Left ventricle myocardium inferior (tissue), 1 donor: ENCODE data around the gene SFI1. TPM values are rescaled to one million over a fixed set of nuclear protein-coding genes. Genes with fewer than 3 reads are reported as not detected.
A peak's percentile ranks its signal among the peaks of the same experiment; 100 is the strongest.
"Not testable (repeated sequence)": the region's sequence is repeated elsewhere in the genome, so short reads cannot be mapped to it uniquely, and the experiment has no call there.

ENCODE experiments used
- DNase-seq: peaks from one replicate; pipeline ENCODE4 v3.0.0-alpha.2; 2020
- H3K27ac ChIP-seq: fragments of 200-600 bp; replicated peaks from 2 replicates; pipeline ENCODE4 v1.8.0; 2021
- H3K27me3 ChIP-seq: fragments of 200-600 bp; 2 replicates; pipeline ENCODE4 v1.8.0; 2021; ENCODE audit warnings: low read depth
- H3K36me3 ChIP-seq: fragments of 200-600 bp; 2 replicates; pipeline ENCODE4 v1.8.0; 2021
- H3K4me1 ChIP-seq: fragments of 200-600 bp; 2 replicates; pipeline ENCODE4 v1.8.0; 2021
- H3K4me3 ChIP-seq: fragments of 200-600 bp; 2 replicates; pipeline ENCODE4 v1.8.0; 2021; ENCODE audit warnings: mild to moderate bottlenecking, moderate library complexity
- H3K9me3 ChIP-seq: fragments of 200-600 bp; replicated peaks from 2 replicates; pipeline ENCODE4 v1.8.0; 2021
- intact Hi-C: fragments of 100-400 bp; cut with micrococcal nuclease; formaldehyde crosslinking; loops from one replicate; pipeline ENCODE4 v1.11.0; 2022
- total RNA-seq: library from RNA; stranded (reverse); fragmentation: NEBNext Ultra II Directional; extraction: Animal tissue kit (Norgen Biotek cat#: 25700); gene quantifications from one replicate; pipeline ENCODE4 v1.2.1, GENCODE V29; 2021
- TF ChIP-seq, protein P1 (sequence below): fragments of 200-600 bp; IDR thresholded peaks from 2 replicates; pipeline ENCODE4 v1.8.0; 2021; ENCODE audit warnings: antibody characterized with exemption, mild to moderate bottlenecking, borderline replicate concordance
- donor health status: DM: no; HTN: yes; CAD: no; lungs with severe emphysema.

Gene SFI1
- total RNA-seq, 1 donor from 2014 or later, result 6.8 TPM

DNA sequence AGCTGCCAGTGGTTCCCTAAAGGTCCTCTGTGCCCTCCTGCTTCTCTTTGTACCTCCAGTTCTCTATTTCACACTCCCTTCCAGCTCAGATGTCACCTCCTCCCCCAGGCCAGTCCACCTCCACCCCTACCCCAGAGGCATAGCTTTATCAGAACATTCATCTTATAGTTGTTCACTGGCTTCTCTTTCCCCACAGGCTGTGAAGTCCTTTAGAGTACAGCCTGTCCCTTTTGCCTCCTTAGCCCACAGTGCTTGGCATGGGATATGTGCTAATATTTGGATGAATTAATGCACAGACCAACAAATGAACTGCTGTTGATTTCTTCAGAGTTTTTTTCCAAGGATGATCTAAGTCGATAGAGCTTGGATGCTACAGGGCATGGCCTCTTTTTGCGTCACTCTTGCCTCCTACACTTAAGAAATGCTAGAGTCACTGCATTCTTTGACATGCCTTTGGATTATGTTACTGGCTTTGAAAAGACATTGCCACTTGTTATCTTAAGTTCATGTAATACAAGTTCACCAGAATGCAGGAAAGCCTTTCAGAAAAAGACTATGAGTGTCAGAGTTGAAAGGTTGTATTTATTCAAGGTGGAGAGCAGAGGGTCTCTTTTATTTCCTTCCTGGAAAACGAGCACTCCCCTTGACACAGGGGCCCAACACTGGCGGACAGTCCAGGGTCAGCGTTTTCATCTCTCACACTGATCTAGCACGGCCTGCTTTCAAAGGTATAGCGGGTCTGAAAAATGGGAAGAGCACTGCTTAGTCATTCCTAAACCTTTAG, 90.0 kb downstream of the SFI1 start:
- TF ChIP-seq, protein P1, sequence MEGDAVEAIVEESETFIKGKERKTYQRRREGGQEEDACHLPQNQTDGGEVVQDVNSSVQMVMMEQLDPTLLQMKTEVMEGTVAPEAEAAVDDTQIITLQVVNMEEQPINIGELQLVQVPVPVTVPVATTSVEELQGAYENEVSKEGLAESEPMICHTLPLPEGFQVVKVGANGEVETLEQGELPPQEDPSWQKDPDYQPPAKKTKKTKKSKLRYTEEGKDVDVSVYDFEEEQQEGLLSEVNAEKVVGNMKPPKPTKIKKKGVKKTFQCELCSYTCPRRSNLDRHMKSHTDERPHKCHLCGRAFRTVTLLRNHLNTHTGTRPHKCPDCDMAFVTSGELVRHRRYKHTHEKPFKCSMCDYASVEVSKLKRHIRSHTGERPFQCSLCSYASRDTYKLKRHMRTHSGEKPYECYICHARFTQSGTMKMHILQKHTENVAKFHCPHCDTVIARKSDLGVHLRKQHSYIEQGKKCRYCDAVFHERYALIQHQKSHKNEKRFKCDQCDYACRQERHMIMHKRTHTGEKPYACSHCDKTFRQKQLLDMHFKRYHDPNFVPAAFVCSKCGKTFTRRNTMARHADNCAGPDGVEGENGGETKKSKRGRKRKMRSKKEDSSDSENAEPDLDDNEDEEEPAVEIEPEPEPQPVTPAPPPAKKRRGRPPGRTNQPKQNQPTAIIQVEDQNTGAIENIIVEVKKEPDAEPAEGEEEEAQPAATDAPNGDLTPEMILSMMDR, result no peak
- Histone ChIP-seq H3K4me3 (no peak overlapping the region), H3K4me1 (peaks cover 5% of the 10 kb centered on the region), H3K9me3 (no peaks in the 10 kb centered on the region), H3K36me3 (peaks cover 18% of the 10 kb centered on the region), H3K27me3 (no peaks in the 10 kb centered on the region), H3K27ac (no peak overlapping the region)
- DNase-seq, result no peak
- intact Hi-C loops, result no loop called here

DNA sequence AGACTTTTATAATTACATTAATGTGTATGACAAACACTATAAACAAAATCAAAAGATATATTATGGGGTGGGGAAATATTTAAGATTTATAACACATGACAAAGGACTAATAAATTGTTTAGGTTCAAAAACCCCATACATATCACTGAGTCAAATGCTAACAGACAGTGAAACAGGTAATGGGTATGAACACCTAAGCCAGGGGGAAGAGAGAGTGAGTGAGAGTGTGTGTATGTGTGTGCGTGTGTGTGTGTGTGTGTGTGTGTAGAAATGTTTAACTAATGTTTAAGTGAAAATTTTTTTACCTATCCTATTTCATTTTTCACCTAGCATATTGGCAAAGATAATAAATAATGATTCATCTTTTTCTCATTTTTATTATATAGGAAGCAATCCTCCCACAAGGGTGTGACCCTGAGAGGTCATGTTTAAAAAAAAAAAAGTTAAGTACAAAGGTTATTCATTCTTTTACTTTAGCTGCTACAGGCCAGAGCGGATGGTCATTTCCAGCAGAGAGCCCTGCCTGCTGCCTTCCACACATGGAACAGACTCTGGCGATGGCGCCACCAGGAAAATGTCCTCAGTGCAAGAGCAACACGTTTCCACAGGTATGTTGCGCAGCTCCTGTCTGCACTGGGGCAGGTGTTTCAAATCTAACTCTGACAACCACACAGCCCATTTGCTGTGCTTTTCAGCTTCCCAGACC, 92.8 kb downstream of the SFI1 start:
- H3K36me3 ChIP-seq, result peaks cover 11% of the 10 kb centered on the region
- TF ChIP-seq, protein P1, result no peak
- DNase-seq, result no peak
- intact Hi-C loops, result no loop called here
- peaks cover 5% of the 10 kb centered on the region for H3K4me1 ChIP-seq
- no peak overlapping the region for H3K4me3 ChIP-seq
- no peaks in the 10 kb centered on the region for H3K27me3 ChIP-seq
- H3K9me3 ChIP-seq, result no peaks in the 10 kb centered on the region
- no peak overlapping the region for H3K27ac ChIP-seq

DNA sequence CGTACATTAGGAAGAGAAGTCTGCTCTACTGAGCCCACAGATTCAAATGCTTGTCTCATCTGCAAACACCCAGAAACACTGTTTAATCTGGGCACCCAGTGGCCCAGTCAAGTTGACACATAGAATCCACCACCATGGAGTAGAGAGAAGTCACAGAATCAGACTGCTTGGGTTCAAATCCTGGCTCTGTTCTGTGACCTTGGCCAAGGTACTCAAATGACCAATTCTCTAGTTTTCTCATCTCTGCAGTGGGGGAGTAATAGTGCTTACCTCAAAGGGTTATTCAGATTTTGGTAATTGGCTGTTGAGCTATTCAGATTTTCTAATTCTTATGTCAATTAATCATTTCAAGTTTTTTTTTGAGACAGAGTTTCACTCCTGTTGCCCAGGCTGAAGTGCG, 93.8 kb downstream of the SFI1 start:
- H3K9me3 ChIP-seq, H3K4me3 ChIP-seq, H3K36me3 ChIP-seq, intact Hi-C loops, DNase-seq, H3K27me3 ChIP-seq, H3K27ac ChIP-seq, H3K4me1 ChIP-seq: not testable (repeated sequence)

DNA sequence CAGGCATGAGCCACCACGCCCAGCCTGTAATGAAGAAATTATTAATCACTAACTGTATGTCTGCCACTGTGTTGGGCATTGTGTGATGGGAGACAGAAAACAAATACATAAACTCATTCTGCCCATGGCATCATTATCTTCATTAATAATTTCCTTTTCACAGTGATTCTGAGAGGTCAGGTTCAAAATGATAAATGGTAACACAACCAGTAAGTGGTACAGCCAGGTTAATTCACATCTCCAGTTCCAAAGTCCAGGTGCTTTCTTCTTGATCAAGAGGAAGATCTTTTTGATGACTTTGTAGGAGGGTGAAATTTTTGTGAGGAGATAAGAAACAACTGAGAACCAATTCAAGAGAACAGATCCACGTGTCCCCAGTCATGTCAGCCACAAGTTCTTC, 98.9 kb downstream of the SFI1 start:
- H3K27ac ChIP-seq, result no peak overlapping the region
- TF ChIP-seq, protein P1, result no peak
- H3K4me3 ChIP-seq, result no peak overlapping the region
- H3K27me3 ChIP-seq, result no peaks in the 10 kb centered on the region
- no peak for DNase-seq
- intact Hi-C loops, result no loop called here
- no peaks in the 10 kb centered on the region for H3K9me3 ChIP-seq
- H3K4me1 ChIP-seq, result no peaks in the 10 kb centered on the region
- no peaks in the 10 kb centered on the region for H3K36me3 ChIP-seq

DNA sequence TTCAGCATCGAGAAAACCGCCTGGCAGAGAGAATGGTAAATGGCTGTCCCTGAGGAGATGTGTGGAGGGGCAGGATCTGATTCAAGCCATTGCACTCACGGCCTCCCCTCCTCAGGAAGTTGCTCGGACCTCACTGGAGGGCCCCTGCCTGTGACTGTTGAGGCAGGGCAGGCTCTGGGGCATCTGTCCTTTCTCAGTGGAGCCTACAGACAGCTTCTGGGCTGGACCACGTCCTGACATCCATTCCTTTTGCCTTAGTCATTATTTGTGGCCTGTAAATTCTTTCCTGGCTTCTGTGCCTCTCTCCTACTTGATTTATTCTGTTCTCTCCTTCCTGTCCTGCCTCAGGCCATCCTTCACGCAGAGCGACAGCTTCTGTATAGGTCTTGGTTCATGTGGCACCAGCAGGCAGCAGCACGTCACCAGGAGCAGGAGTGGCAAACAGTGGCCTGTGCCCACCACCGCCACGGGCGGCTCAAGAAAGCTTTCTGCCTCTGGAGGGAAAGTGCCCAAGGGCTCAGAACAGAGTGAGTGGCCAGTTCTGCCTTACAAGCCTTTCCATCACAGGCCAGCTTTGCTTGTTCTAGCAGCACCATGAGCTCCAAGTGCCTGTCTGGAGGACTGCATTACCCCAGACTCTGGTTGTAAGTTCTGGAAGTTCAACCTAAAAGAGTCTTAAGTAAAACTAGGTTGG, 106.1 kb downstream of the SFI1 start:
- Histone ChIP-seq H3K4me3 (no peak overlapping the region), H3K27me3 (no peaks in the 10 kb centered on the region), H3K4me1 (peaks cover 12% of the 10 kb centered on the region), H3K9me3 (no peaks in the 10 kb centered on the region), H3K36me3 (no peaks in the 10 kb centered on the region), H3K27ac (peak overlapping the region; percentile 66)
- TF ChIP-seq, protein P1, result no peak
- no peak for DNase-seq
- intact Hi-C loops, result no loop called here

DNA sequence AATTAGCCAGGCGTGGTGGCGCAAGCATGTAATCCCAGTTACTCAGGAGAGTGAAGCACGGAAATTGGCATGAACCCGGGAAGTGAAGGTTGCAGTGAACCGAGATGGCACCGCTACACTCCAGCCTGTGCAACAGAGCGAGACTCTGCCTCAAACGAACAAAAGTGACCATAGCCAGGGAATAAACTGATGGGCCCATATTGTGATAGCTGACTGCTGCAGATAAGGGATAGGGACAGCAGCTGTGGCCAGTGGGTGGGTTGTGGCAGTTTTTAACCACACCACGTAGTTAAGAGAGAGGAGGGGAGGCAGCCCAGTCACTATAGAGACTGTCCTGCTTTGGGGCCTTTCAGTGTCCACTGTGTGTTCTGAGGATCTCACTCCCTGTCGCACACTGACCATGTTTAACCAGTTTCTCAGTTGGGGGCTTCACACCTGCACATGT, 106.8 kb downstream of the SFI1 start:
- Histone ChIP-seq H3K36me3 (no peaks in the 10 kb centered on the region), H3K4me3 (no peak overlapping the region), H3K4me1 (peaks cover 12% of the 10 kb centered on the region), H3K27me3 (no peaks in the 10 kb centered on the region), H3K9me3 (no peaks in the 10 kb centered on the region), H3K27ac (peak overlapping the region; percentile 66)
- intact Hi-C loops, result no loop called here
- DNase-seq, result no peak
- TF ChIP-seq, protein P1, result no peak
